Neural cell (in vitro differentiated cells): ENCODE data around the gene IL7R. TPM values are rescaled to one million over a fixed set of nuclear protein-coding genes. Genes with fewer than 3 reads are reported as not detected.

Experiments used
- H2AFZ ChIP-seq: fragments of 200-600, 300-800 bp; sonication (generic), shearing (Covaris generic); 2 replicates; pipeline ENCODE4 v1.6.0; 2014; ENCODE audit warnings: low read depth, mild to moderate bottlenecking, antibody characterized with exemption, low read length, moderate library complexity
- H3F3A ChIP-seq: fragments of 200-600 bp; shearing (Covaris generic); 2 replicates; pipeline ENCODE4 v1.6.1; 2016; ENCODE audit warnings: mild to moderate bottlenecking, moderate library complexity, mixed read lengths, antibody characterized with exemption, low read length; ENCODE audit not compliant: insufficient read depth, poor library complexity, severe bottlenecking
- H3K27ac ChIP-seq: fragments of 200-600, 300-800 bp; sonication (generic), shearing (Covaris generic); 2 replicates; pipeline ENCODE4 v1.5.1; 2014; ENCODE audit warnings: mild to moderate bottlenecking, low read length, moderate library complexity
- H3K27me3 ChIP-seq: fragments of 300-800, 200-600 bp; sonication (generic), shearing (Covaris generic); 2 replicates; pipeline ENCODE4 v1.6.0; 2014; ENCODE audit warnings: mild to moderate bottlenecking, low read depth, low read length, moderate library complexity; ENCODE audit not compliant: insufficient read depth
- H3K36me3 ChIP-seq: fragments of 300-800, 200-600 bp; sonication (generic), shearing (Covaris generic); 2 replicates; pipeline ENCODE4 v1.5.1; 2014; ENCODE audit warnings: mild to moderate bottlenecking, antibody characterized with exemption, low read length, moderate library complexity; ENCODE audit not compliant: insufficient read depth
- H3K4me2 ChIP-seq: fragments of 300-800, 200-600 bp; sonication (generic), shearing (Covaris generic); 2 replicates; pipeline ENCODE4 v1.6.0; 2014; ENCODE audit warnings: mild to moderate bottlenecking, low read length
- H3K4me3 ChIP-seq: fragments of 300-800, 200-600 bp; sonication (generic), shearing (Covaris generic); 2 replicates; pipeline ENCODE4 v1.5.1; 2014; ENCODE audit warnings: mild to moderate bottlenecking, low read length, moderate library complexity
- H3K79me2 ChIP-seq: fragments of 200-600 bp; shearing (Covaris generic); replicated peaks from 2 replicates; pipeline ENCODE4 v1.6.0; 2014; ENCODE audit warnings: mild to moderate bottlenecking, low read length, moderate library complexity; ENCODE audit not compliant: insufficient read depth
- H3K9ac ChIP-seq: fragments of 300-800, 200-600 bp; sonication (generic), shearing (Covaris generic); 2 replicates; pipeline ENCODE4 v1.6.1; 2016; ENCODE audit warnings: mild to moderate bottlenecking, low read length, mixed read lengths
- H3K9me2 ChIP-seq: fragments of 200-600 bp; shearing (Covaris generic); 2 replicates; pipeline ENCODE4 v1.6.1; 2016; ENCODE audit warnings: mild to moderate bottlenecking, low read length, mixed read lengths; ENCODE audit not compliant: insufficient read depth
- H3K9me3 ChIP-seq: fragments of 200-600, 300-800 bp; sonication (generic), shearing (Covaris generic); 2 replicates; pipeline ENCODE4 v1.6.1; 2016; ENCODE audit warnings: mild to moderate bottlenecking, mixed run types, low read length, moderate library complexity, mixed read lengths
- H4K20me1 ChIP-seq: fragments of 200-600 bp; shearing (Covaris generic); 2 replicates; pipeline ENCODE4 v1.6.1; 2016; ENCODE audit warnings: mild to moderate bottlenecking, mixed run types; ENCODE audit not compliant: insufficient read depth
- EP300 ChIP-seq: fragments of 450-650 bp; conservative IDR thresholded peaks from 2 replicates; pipeline ENCODE4 v1.6.1; 2014; ENCODE audit warnings: antibody characterized with exemption, mild to moderate bottlenecking, moderate library complexity; ENCODE audit not compliant: poor library complexity, severe bottlenecking
- EZH2 ChIP-seq: fragments of 200-600, 300-800 bp; shearing (Covaris generic), sonication (generic); IDR thresholded peaks from 2 replicates; pipeline ENCODE4 v1.6.1; 2014; ENCODE audit warnings: antibody characterized with exemption, low read length, borderline replicate concordance, mild to moderate bottlenecking; ENCODE audit not compliant: insufficient read depth, poor library complexity, severe bottlenecking
- MXI1 ChIP-seq: fragments of 450-650 bp; conservative IDR thresholded peaks from 2 replicates; pipeline ENCODE4 v1.6.1; 2014; ENCODE audit warnings: antibody characterized with exemption, mild to moderate bottlenecking; ENCODE audit not compliant: poor library complexity, severe bottlenecking
- POLR2AphosphoS5 ChIP-seq: IDR thresholded peaks from 2 replicates; pipeline ENCODE4 v1.6.1; 2012
- SMC3 ChIP-seq: fragments of 450-650 bp; conservative IDR thresholded peaks from 2 replicates; pipeline ENCODE4 v1.6.1; 2014; ENCODE audit warnings: antibody characterized with exemption, mild to moderate bottlenecking, moderate library complexity; ENCODE audit not compliant: poor library complexity
- TAF1 ChIP-seq: IDR thresholded peaks from 2 replicates; pipeline ENCODE4 v1.6.1; 2012; ENCODE audit warnings: low read depth
- polyA plus RNA-seq: library from polyadenylated mRNA; depleted of rRNA; stranded (reverse); fragments of >200 nt; gene quantifications from 2 replicates; pipeline ENCODE4 v1.2.3, GENCODE V29; 2014
- TF ChIP-seq, protein P1 (sequence below): fragments of 450-650 bp; IDR thresholded peaks from 2 replicates; pipeline ENCODE4 v1.5.1; 2014; ENCODE audit warnings: antibody characterized with exemption, mild to moderate bottlenecking, moderate library complexity; ENCODE audit not compliant: poor library complexity, severe bottlenecking
- TF ChIP-seq, protein P2 (sequence below): IDR thresholded peaks from 2 replicates; pipeline ENCODE4 v1.6.1; 2012; ENCODE audit warnings: borderline replicate concordance

IL7R gene
- polyA plus RNA-seq, 1 donor from 2014 or later = not detected

DNA sequence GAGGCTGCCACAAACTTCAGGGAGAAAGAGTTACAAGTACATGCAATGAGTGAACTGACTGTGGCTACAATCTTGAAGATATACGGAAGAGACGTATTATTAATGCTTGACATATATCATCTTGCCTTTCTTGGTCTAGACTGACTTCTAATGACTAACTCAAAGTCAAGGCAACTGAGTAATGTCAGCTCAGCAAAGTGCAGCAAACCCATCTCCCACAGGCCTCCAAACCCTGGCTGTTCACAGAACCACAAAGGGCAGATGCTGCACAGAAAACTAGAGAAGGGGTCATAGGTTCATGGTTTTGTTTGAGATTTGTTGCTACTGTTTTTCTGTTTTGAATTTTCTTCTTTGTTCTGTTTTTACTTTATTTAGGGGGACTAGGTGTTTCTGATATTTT, 21.0 kb downstream of the IL7R start:
- TF ChIP-seq, protein P1, sequence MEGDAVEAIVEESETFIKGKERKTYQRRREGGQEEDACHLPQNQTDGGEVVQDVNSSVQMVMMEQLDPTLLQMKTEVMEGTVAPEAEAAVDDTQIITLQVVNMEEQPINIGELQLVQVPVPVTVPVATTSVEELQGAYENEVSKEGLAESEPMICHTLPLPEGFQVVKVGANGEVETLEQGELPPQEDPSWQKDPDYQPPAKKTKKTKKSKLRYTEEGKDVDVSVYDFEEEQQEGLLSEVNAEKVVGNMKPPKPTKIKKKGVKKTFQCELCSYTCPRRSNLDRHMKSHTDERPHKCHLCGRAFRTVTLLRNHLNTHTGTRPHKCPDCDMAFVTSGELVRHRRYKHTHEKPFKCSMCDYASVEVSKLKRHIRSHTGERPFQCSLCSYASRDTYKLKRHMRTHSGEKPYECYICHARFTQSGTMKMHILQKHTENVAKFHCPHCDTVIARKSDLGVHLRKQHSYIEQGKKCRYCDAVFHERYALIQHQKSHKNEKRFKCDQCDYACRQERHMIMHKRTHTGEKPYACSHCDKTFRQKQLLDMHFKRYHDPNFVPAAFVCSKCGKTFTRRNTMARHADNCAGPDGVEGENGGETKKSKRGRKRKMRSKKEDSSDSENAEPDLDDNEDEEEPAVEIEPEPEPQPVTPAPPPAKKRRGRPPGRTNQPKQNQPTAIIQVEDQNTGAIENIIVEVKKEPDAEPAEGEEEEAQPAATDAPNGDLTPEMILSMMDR = no peak
- no peak for TF ChIP-seq POLR2AphosphoS5
- TF ChIP-seq, protein P2, sequence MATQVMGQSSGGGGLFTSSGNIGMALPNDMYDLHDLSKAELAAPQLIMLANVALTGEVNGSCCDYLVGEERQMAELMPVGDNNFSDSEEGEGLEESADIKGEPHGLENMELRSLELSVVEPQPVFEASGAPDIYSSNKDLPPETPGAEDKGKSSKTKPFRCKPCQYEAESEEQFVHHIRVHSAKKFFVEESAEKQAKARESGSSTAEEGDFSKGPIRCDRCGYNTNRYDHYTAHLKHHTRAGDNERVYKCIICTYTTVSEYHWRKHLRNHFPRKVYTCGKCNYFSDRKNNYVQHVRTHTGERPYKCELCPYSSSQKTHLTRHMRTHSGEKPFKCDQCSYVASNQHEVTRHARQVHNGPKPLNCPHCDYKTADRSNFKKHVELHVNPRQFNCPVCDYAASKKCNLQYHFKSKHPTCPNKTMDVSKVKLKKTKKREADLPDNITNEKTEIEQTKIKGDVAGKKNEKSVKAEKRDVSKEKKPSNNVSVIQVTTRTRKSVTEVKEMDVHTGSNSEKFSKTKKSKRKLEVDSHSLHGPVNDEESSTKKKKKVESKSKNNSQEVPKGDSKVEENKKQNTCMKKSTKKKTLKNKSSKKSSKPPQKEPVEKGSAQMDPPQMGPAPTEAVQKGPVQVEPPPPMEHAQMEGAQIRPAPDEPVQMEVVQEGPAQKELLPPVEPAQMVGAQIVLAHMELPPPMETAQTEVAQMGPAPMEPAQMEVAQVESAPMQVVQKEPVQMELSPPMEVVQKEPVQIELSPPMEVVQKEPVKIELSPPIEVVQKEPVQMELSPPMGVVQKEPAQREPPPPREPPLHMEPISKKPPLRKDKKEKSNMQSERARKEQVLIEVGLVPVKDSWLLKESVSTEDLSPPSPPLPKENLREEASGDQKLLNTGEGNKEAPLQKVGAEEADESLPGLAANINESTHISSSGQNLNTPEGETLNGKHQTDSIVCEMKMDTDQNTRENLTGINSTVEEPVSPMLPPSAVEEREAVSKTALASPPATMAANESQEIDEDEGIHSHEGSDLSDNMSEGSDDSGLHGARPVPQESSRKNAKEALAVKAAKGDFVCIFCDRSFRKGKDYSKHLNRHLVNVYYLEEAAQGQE = no peak
- TF ChIP-seq TAF1 = no peak
- TF ChIP-seq MXI1 = no peak
- TF ChIP-seq EZH2 = no peak
- no peak overlapping the region for H3K9ac ChIP-seq
- H4K20me1 ChIP-seq = no peaks in the 10 kb centered on the region
- H3K9me2 ChIP-seq = no peaks in the 10 kb centered on the region
- no peak overlapping the region for H3K4me3 ChIP-seq
- H2AFZ ChIP-seq = no peak overlapping the region
- no peaks in the 10 kb centered on the region for H3K36me3 ChIP-seq
- no peaks in the 10 kb centered on the region for H3F3A ChIP-seq
- H3K4me2 ChIP-seq = no peak overlapping the region
- no peak overlapping the region for H3K27ac ChIP-seq
- H3K79me2 ChIP-seq = no peaks in the 10 kb centered on the region
- no peaks in the 10 kb centered on the region for H3K9me3 ChIP-seq
- H3K27me3 ChIP-seq = no peaks in the 10 kb centered on the region

DNA sequence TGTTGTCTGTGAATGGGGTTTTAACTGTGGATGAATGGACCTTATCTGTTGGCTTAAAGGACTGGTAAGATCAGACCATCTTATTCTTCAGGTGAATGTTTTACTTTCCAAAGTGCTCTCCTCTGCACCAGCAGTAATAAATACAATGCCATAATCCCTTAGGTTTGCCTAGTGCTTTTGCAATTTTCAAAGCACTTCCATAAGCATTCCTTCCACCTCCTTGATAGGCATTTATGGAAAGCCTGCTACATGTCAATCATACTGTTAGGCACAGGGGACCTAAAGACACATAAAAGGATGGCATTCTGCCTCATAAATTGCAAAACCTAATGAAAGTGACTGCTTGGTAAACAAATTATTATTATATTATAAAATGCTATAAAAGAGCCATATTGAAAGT, 21.4 kb downstream of the IL7R start:
- Histone ChIP-seq H3K4me3 (no peak overlapping the region), H3K27me3 (no peaks in the 10 kb centered on the region), H2AFZ (no peak overlapping the region), H3K36me3 (no peaks in the 10 kb centered on the region), H3K9ac (no peak overlapping the region), H3F3A (no peaks in the 10 kb centered on the region), H3K27ac (no peak overlapping the region), H4K20me1 (no peaks in the 10 kb centered on the region), H3K79me2 (no peaks in the 10 kb centered on the region), H3K9me3 (no peaks in the 10 kb centered on the region), H3K4me2 (no peak overlapping the region), H3K9me2 (no peaks in the 10 kb centered on the region)
- TF ChIP-seq, protein P2 = peak; percentile 97
- TF ChIP-seq MXI1 = no peak
- TF ChIP-seq SMC3 = no peak
- TF ChIP-seq EP300 = peak; percentile 12
- TF ChIP-seq POLR2AphosphoS5 = peak; percentile 33
- TF ChIP-seq TAF1 = no peak
